ENCODE data around the gene CDKN2C.

The CDKN2C gene

GRCh38 chr1:50964863-50965262 lies 5.2 kb upstream of the CDKN2C start:
- DNase-seq (ENCODE audit: low spot score), result no peak

GRCh38 chr1:50966991-50967390 lies 3.1 kb upstream of the CDKN2C start:
- DNase-seq (ENCODE audit: low spot score), result no peak

GRCh38 chr1:50967416-50968157 lies 2.5 kb upstream of the CDKN2C start:
- no peak for DNase-seq (ENCODE audit: low spot score)

- peak; percentile 79 for DNase-seq (ENCODE audit: low spot score)
These were observed 1.8 kb upstream of the CDKN2C start for GRCh38 chr1:50968158-50968820.

GRCh38 chr1:50968821-50969610 lies 1.0 kb upstream of the CDKN2C start:
- peak; percentile 20 for DNase-seq (ENCODE audit: low spot score)

GRCh38 chr1:50970509-50970887 lies 453 bp downstream of the CDKN2C start:
- DNase-seq (ENCODE audit: low spot score), result no peak

- DNase-seq (ENCODE audit: low spot score), result no peak
These were observed 1.0 kb downstream of the CDKN2C start for GRCh38 chr1:50970931-50971582.

GRCh38 chr1:50971748-50972305 lies 1.8 kb downstream of the CDKN2C start:
- DNase-seq (ENCODE audit: low spot score), result no peak

- no peak for DNase-seq (ENCODE audit: low spot score)
These were observed 2.7 kb downstream of the CDKN2C start for GRCh38 chr1:50972766-50973165.

GRCh38 chr1:50973255-50973654 lies 3.2 kb downstream of the CDKN2C start:
- no peak for DNase-seq (ENCODE audit: low spot score)

- DNase-seq (ENCODE audit: low spot score), result no peak
These were observed 4.0 kb downstream of the CDKN2C start for GRCh38 chr1:50973875-50974617.

- no peak for DNase-seq (ENCODE audit: low spot score)
These were observed 4.5 kb downstream of the CDKN2C start for GRCh38 chr1:50974618-50974935.

GRCh38 chr1:50975436-50975835 lies 5.4 kb downstream of the CDKN2C start:
- no peak for DNase-seq (ENCODE audit: low spot score)

GRCh38 chr1:50976111-50976889 lies 6.3 kb downstream of the CDKN2C start:
- DNase-seq (ENCODE audit: low spot score), result no peak

GRCh38 chr1:50976890-50977574 lies 7.0 kb downstream of the CDKN2C start:
- peak; percentile 22 for DNase-seq (ENCODE audit: low spot score)

GRCh38 chr1:50977575-50978143 lies 7.6 kb downstream of the CDKN2C start:
- DNase-seq (ENCODE audit: low spot score), result no peak

GRCh38 chr1:50978144-50978851 lies 8.3 kb downstream of the CDKN2C start:
- peak; percentile 9 for DNase-seq (ENCODE audit: low spot score)

- DNase-seq (ENCODE audit: low spot score), result no peak
These were observed 9.1 kb downstream of the CDKN2C start for GRCh38 chr1:50978852-50979781.

Measured in CD4-positive, alpha-beta T cell treated with Interleukin-6 at 100 ng/mL for 8 hours (primary cell).